Endothelial cell of umbilical vein (primary cell): ENCODE measurements around the gene RNF135. TPM values are rescaled to one million over a fixed set of nuclear protein-coding genes. Genes with fewer than 3 reads are reported as not detected.

Source experiments
- BruUV-seq: library from RNA; stranded (reverse); fragments of 400-500 nt; replicated peaks from 2 replicates; lab custom pipeline; 2021; lab: Mats Ljungman, UMichigan
- CTCF ChIA-PET: fragments of 300-600, 350-600 bp; sonication (Branson Sonifier 250); formaldehyde crosslinking; loops from one replicate; lab custom pipeline; 2021; ENCODE audit warnings: antibody characterized with exemption, inconsistent platforms; lab: Charles Lee
- POLR2A ChIA-PET: fragments of 300-600, 350-600 bp; sonication (Branson Sonifier 250); formaldehyde crosslinking; loops from one replicate; lab custom pipeline; 2021; ENCODE audit warnings: antibody characterized with exemption, inconsistent platforms; lab: Charles Lee
- DNase-seq: peaks from one replicate; pipeline ENCODE4 v3.0.0-alpha.2; 2011; ENCODE audit warnings: low read depth, low spot score
- FAIRE-seq: peaks from 2 replicates; lab custom pipeline; 2011; peaks lifted over from hg19 to GRCh38; lab: Jason Lieb, UNC
- H2AFZ ChIP-seq: 2 replicates; pipeline ENCODE4 v1.6.0; 2012; ENCODE audit warnings: low read depth, low read length, control low read depth, inconsistent platforms
- H3K27ac ChIP-seq: 2 replicates; pipeline ENCODE4 v1.5.1; 2011; ENCODE audit warnings: low read depth, mild to moderate bottlenecking, control low read depth, low read length, moderate library complexity; ENCODE audit not compliant: insufficient read depth
- H3K27me3 ChIP-seq, 2 experiments: 2 replicates each; pipeline versions ENCODE4 v1.6.0 to v1.6.1; 2011; ENCODE audit warnings: low read length in 2 of 2, mixed read lengths in 1 of 2; ENCODE audit not compliant: control insufficient read depth in 2 of 2, insufficient read depth in 2 of 2
- H3K36me3 ChIP-seq, 2 experiments: 2 replicates in 1 of 2; 3 replicates in 1 of 2; pipeline ENCODE4 v1.5.1; 2011; ENCODE audit warnings: low read length in 2 of 2, mild to moderate bottlenecking in 1 of 2, moderate library complexity in 1 of 2; ENCODE audit not compliant: control insufficient read depth in 2 of 2, insufficient read depth in 2 of 2; ENCODE audit errors: extremely low read depth in 1 of 2
- H3K4me1 ChIP-seq: 3 replicates; pipeline ENCODE4 v1.5.1; 2011; ENCODE audit warnings: mild to moderate bottlenecking, low read length; ENCODE audit not compliant: control insufficient read depth, insufficient read depth; ENCODE audit errors: extremely low read depth
- H3K4me2 ChIP-seq: 2 replicates; pipeline ENCODE4 v1.6.1; 2011; ENCODE audit warnings: low read length, control low read depth, mixed read lengths; ENCODE audit not compliant: insufficient read depth
- H3K4me3 ChIP-seq, 3 experiments: fragments of 200-600 bp in 1 of 3; sonication (generic), shearing (Covaris generic) in 1 of 3; replicated peaks in 1 of 3; 2 replicates each; pipeline ENCODE4 v1.5.1; 2011 to 2016; ENCODE audit warnings: control low read depth in 3 of 3, low read length in 3 of 3, mild to moderate bottlenecking in 2 of 3, inconsistent platforms in 1 of 3, low read depth in 1 of 3, moderate library complexity in 1 of 3; ENCODE audit not compliant: insufficient read depth in 1 of 3
- H3K79me2 ChIP-seq: 2 replicates; pipeline ENCODE4 v1.6.0; 2012; ENCODE audit warnings: low read length, inconsistent platforms; ENCODE audit not compliant: control insufficient read depth, insufficient read depth
- H3K9ac ChIP-seq: replicated peaks from 2 replicates; pipeline ENCODE3; 2011; ENCODE audit warnings: low read length, control low read depth; ENCODE audit not compliant: insufficient read depth; ENCODE audit errors: extremely low read depth
- H3K9me1 ChIP-seq: replicated peaks from 3 replicates; pipeline ENCODE4 v1.6.0; 2011; ENCODE audit warnings: mild to moderate bottlenecking, low read length; ENCODE audit not compliant: control insufficient read depth, insufficient read depth; ENCODE audit errors: extremely low read depth
- H3K9me3 ChIP-seq: replicated peaks from 2 replicates; pipeline ENCODE4 v1.5.1; 2012; ENCODE audit warnings: low read length, inconsistent platforms; ENCODE audit not compliant: control insufficient read depth, insufficient read depth
- H4K20me1 ChIP-seq: replicated peaks from 2 replicates; pipeline ENCODE3; 2011; ENCODE audit warnings: mild to moderate bottlenecking, low read length; ENCODE audit not compliant: control insufficient read depth, insufficient read depth; ENCODE audit errors: extremely low read depth
- EZH2 ChIP-seq: IDR thresholded peaks from 2 replicates; pipeline ENCODE4 v1.6.1; 2012; ENCODE audit warnings: borderline replicate concordance, low read depth, mild to moderate bottlenecking, moderate library complexity, low read length, inconsistent platforms; ENCODE audit not compliant: severe bottlenecking
- FOS ChIP-seq: IDR thresholded peaks from 2 replicates; pipeline ENCODE4 v1.6.1; 2011; ENCODE audit warnings: mild to moderate bottlenecking, low read length, moderate library complexity, borderline replicate concordance; ENCODE audit not compliant: insufficient read depth
- GATA2 ChIP-seq: IDR thresholded peaks from 2 replicates; pipeline ENCODE4 v1.7.0; 2011; ENCODE audit warnings: low read depth, mild to moderate bottlenecking, moderate library complexity, mixed read lengths, low read length; ENCODE audit not compliant: insufficient read length, insufficient read depth
- JUN ChIP-seq: IDR thresholded peaks from 2 replicates; pipeline ENCODE4 v1.6.1; 2011; ENCODE audit warnings: borderline replicate concordance, low read depth; ENCODE audit not compliant: insufficient read length, insufficient read depth
- MYC ChIP-seq: IDR thresholded peaks from one replicate; pipeline ENCODE4 v1.6.1; 2011; ENCODE audit warnings: mild to moderate bottlenecking, low read depth, low read length
- POLR2A ChIP-seq: IDR thresholded peaks from 2 replicates; pipeline ENCODE4 v1.6.1; 2012; ENCODE audit warnings: low read depth, mild to moderate bottlenecking, control low read depth, low read length
- POLR2AphosphoS5 ChIP-seq: IDR thresholded peaks from 2 replicates; pipeline ENCODE4 v1.6.1; 2012; ENCODE audit warnings: low read depth, mild to moderate bottlenecking, control low read depth, low read length, moderate library complexity; ENCODE audit not compliant: insufficient read depth
- dilution Hi-C: fragments of 300-500 bp; cut with MboI; formaldehyde crosslinking; loops from one replicate; pipeline ENCODE4 v1.15.0; 2019; ENCODE audit warnings: low sequenced_read_pairs; ENCODE audit not compliant: extremely low pct_ligation_motif_present
- intact Hi-C: fragments of 100-400 bp; cut with micrococcal nuclease; formaldehyde crosslinking; loops from one replicate; pipeline ENCODE4 v1.10.0; 2022
- polyA plus RNA-seq, 4 experiments: library from polyadenylated mRNA; depleted of rRNA in 3 of 4; stranded (reverse) in 3 of 4; unstranded in 1 of 4; fragments of >200 nt; gene quantifications; 2 replicates each; pipeline versions ENCODE4 v1.2.1 to v1.2.3, GENCODE V29; 2011 to 2012; ENCODE audit warnings: missing spikeins in 1 of 4
- total RNA-seq: library from RNA; stranded (reverse); gene quantifications from 2 replicates; pipeline ENCODE4 v1.2.3, GENCODE V29; 2021
- TF ChIP-seq, protein P1 (sequence below): IDR thresholded peaks from 2 replicates; pipeline ENCODE4 v1.6.1; 2011; ENCODE audit not compliant: insufficient read depth, insufficient read length
- TF ChIP-seq, protein P2 (sequence below), 2 donors: IDR thresholded peaks; 1 replicate in 1 of 2; 2 replicates in 1 of 2; pipeline ENCODE4 v1.5.1; 2011; ENCODE audit warnings: low read length in 2 of 2, mild to moderate bottlenecking in 2 of 2, moderate library complexity in 2 of 2, control low read depth in 1 of 2, inconsistent platforms in 1 of 2, low read depth in 1 of 2; ENCODE audit not compliant: insufficient read depth in 1 of 2; ENCODE audit errors: extremely low read depth in 1 of 2

The RNF135 gene
- total and polyA plus RNA-seq, 2 donors (not counting 3 experiments of a cell fraction or from before 2014, with no cell fraction given) = 11.6 to 12.0 TPM

DNA sequence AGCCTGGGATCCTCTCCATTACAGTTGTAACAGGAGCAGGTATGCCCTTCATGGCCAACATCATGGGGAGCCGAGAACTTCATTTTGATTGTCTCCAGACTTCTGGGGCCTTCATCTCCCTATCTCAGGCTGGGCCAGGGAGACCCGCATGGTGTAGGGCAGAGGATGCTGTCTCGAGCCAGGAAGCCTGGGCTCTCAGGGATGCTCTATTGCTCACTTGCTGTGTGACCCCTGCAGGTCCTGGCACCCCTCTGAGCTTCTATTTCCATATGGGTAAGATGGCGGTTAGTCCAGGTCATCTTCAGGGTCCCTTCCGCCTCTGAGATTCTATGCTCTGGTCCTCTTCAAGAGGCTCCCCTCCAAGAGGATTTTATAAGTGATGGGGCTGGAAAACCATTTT, 20.6 kb upstream of the RNF135 start:
- ChIA-PET CTCF (no interaction called here), POLR2A (interaction anchor here (0.6 kb wide), 1 partner anchor 832 kb away, joined by 6 read pairs; no protein-coding TSS in a partner anchor)
- no peaks in the 10 kb centered on the region for H3K4me1 ChIP-seq
- no TSS peak for BruUV-seq
- TF ChIP-seq FOS (no peak), JUN (no peak), EZH2 (no peak), POLR2A (no peak), POLR2AphosphoS5 (no peak), GATA2 (no peak), MYC (no peak)
- TF ChIP-seq, protein P1, sequence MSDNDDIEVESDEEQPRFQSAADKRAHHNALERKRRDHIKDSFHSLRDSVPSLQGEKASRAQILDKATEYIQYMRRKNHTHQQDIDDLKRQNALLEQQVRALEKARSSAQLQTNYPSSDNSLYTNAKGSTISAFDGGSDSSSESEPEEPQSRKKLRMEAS = no peak
- TF ChIP-seq, protein P2, sequence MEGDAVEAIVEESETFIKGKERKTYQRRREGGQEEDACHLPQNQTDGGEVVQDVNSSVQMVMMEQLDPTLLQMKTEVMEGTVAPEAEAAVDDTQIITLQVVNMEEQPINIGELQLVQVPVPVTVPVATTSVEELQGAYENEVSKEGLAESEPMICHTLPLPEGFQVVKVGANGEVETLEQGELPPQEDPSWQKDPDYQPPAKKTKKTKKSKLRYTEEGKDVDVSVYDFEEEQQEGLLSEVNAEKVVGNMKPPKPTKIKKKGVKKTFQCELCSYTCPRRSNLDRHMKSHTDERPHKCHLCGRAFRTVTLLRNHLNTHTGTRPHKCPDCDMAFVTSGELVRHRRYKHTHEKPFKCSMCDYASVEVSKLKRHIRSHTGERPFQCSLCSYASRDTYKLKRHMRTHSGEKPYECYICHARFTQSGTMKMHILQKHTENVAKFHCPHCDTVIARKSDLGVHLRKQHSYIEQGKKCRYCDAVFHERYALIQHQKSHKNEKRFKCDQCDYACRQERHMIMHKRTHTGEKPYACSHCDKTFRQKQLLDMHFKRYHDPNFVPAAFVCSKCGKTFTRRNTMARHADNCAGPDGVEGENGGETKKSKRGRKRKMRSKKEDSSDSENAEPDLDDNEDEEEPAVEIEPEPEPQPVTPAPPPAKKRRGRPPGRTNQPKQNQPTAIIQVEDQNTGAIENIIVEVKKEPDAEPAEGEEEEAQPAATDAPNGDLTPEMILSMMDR (IDR thresholded peaks at IDR 0.05; ENCODE audit: extremely low read depth in 1 of 2, insufficient read depth in 1 of 2, low read depth in 1 of 2, low read length in 2 of 2) = no peak
- no peaks in the 10 kb centered on the region for H3K27me3 ChIP-seq
- no peak for DNase-seq
- no peaks in the 10 kb centered on the region for H4K20me1 ChIP-seq
- H2AFZ ChIP-seq = no peak overlapping the region
- no peak overlapping the region for H3K9ac ChIP-seq
- H3K4me3 ChIP-seq = no peak overlapping the region
- no peak overlapping the region for H3K4me2 ChIP-seq
- H3K9me3 ChIP-seq = no peaks in the 10 kb centered on the region
- intact Hi-C loops (no loop called here), dilution Hi-C loops (no loop called here)
- no peaks in the 10 kb centered on the region for H3K79me2 ChIP-seq
- no peaks in the 10 kb centered on the region for H3K9me1 ChIP-seq
- no peak overlapping the region for H3K27ac ChIP-seq
- FAIRE-seq = no peak
- no peaks in the 10 kb centered on the region for H3K36me3 ChIP-seq
